ENCODE measurements around the gene DOC2B. TPM values are rescaled to one million over a fixed set of nuclear protein-coding genes. Genes with fewer than 3 reads are reported as not detected.
"Not testable (repeated sequence)": the region's sequence is repeated elsewhere in the genome, so short reads cannot be mapped to it uniquely, and the experiment has no call there.

The DOC2B gene
- total RNA-seq, 4 donors from 2014 or later: 4.9 to 41.9 (median 19.3) TPM

DNA sequence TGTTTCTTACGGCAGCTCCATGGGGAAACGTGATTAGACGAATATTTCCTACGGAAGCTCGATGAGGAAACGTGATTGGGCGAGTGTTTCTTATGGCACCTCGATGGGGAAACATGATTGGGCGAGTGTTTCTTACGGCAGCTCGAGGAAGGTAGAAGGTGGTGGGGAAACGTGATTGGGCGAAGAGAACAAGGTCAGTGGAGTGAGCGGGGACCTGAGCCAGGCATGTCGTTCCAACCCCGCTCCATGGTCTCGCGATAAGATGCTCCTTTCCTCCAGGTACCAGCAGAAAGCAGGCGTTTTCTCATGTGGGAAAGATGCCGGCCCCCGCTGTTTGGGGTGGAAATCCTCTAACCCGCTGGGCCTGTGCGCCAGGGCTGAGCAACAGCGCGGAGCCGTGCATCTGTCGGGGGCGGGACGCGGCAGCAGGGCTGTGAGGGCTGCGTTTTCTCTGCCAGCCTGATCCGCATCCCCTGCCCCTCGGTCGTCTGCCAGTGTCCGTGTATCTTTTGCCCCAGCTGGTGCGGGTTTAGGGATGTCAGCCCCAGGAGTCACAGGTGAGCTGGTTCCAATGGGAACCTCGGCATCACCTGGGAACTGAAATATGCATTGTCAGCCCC is 25.6 kb upstream of the DOC2B start:
- TF ChIP-seq, protein P1, sequence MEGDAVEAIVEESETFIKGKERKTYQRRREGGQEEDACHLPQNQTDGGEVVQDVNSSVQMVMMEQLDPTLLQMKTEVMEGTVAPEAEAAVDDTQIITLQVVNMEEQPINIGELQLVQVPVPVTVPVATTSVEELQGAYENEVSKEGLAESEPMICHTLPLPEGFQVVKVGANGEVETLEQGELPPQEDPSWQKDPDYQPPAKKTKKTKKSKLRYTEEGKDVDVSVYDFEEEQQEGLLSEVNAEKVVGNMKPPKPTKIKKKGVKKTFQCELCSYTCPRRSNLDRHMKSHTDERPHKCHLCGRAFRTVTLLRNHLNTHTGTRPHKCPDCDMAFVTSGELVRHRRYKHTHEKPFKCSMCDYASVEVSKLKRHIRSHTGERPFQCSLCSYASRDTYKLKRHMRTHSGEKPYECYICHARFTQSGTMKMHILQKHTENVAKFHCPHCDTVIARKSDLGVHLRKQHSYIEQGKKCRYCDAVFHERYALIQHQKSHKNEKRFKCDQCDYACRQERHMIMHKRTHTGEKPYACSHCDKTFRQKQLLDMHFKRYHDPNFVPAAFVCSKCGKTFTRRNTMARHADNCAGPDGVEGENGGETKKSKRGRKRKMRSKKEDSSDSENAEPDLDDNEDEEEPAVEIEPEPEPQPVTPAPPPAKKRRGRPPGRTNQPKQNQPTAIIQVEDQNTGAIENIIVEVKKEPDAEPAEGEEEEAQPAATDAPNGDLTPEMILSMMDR (IDR thresholded peaks at IDR 0.05): no peak
- no peak for DNase-seq (ENCODE audit: low spot score)
- ATAC-seq (ENCODE audit: low FRiP score): no peak

DNA sequence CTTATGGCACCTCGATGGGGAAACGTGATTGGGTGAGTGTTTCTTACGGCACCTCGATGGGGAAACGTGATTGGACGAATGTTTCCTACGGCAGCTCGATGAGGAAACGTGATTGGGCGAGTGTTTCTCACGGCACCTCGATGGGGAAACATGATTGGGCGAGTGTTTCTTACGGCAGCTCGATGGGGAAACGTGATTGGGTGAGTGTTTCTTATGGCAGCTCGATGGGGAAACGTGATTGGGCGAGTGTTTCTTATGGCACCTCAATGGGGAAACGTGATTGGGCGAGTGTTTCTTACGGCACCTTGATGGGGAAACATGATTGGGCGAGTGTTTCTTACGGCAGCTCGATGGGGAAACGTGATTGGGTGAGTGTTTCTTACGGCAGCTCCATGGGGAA is 25.0 kb upstream of the DOC2B start:
- not testable (repeated sequence) for DNase-seq (ENCODE audit: low spot score); ATAC-seq (ENCODE audit: low FRiP score)

DNA sequence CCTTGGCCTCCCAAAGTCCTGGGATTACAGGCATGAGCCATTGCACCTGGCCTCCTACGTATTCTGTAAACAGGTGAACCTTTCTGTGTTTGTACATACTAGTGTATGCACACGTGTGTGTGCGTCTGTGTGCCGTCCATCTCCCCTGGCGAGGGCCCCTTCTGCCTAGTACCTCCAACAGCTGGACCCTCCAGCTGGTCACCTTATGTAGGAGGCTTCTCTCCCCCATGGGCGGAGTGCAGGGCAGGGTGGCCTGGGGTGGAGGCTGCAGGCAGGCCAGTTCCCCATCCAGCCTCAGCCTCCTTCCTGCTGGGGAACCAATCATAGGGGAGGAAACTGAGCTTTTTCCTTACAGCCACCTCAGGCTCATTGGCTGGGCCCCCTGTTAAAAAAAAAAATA is 24.4 kb upstream of the DOC2B start:
- ATAC-seq (ENCODE audit: low FRiP score): no peak
- TF ChIP-seq, protein P1 (IDR thresholded peaks at IDR 0.05): no peak
- DNase-seq (ENCODE audit: low spot score): no peak

DNA sequence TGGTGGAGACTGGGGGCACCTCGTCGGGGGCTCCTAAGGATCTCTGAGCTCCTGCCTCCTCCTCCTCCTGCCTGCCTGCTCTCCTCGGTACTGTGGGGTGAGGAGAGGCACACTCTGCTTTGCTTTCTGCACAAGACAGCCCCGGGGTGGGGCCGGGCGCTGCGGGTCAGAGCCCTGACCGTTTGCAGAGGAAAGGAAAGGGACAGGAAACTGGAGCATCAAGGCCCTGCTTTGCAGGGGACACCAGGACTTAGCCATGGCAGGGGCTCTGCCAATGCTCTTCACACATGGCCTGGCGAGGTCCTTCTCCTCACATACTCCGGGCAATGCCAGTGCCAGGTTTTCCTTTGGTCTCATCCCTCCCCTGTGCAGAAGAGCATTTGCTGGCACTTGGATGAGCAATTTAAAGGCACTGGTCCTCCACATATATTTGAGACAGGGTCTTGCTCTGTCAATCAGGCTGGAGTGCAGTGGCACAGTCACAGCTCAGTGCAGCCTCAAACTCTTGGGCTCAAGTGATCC is 23.8 kb upstream of the DOC2B start:
- DNase-seq (ENCODE audit: low spot score) (no peak), ATAC-seq (ENCODE audit: low FRiP score) (no peak)
- TF ChIP-seq, protein P1 (IDR thresholded peaks at IDR 0.05): no peak

DNA sequence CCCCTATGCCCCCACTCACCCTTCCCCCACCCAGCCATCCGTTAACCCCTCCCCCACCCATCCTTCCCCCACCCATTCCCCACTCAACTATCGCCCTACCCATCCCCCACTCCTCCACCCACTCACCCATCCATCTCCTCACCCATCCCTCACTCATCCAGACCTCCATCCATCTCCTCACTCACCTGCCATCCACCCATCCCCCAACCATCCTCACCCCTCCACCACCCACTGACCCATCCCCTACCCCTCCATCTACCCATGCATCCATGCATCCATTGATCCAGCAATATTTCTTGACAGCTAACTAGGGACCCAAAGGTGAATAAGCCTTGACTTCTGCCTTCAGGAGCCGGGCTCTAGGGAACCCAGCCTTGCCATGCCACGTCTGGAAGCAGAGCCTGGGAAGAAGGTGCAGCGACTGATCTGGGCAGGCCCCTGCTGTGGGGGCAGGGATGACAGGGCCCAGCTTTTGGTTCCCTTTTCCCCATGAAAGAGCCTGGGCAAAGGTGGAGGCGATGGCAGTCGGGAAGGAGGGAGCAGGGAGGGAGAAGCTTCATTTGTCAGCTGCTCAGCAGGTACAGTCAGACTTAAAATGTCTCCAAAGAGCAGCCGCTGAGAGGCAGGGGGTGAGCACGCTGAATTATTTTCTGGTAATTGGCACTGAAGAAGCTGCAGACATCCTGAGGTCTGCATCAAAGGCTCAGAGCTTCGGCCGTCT is 23.1 kb upstream of the DOC2B start:
- TF ChIP-seq, protein P1 (IDR thresholded peaks at IDR 0.05): no peak
- DNase-seq (ENCODE audit: low spot score) (no peak), ATAC-seq (ENCODE audit: low FRiP score) (no peak)

DNA sequence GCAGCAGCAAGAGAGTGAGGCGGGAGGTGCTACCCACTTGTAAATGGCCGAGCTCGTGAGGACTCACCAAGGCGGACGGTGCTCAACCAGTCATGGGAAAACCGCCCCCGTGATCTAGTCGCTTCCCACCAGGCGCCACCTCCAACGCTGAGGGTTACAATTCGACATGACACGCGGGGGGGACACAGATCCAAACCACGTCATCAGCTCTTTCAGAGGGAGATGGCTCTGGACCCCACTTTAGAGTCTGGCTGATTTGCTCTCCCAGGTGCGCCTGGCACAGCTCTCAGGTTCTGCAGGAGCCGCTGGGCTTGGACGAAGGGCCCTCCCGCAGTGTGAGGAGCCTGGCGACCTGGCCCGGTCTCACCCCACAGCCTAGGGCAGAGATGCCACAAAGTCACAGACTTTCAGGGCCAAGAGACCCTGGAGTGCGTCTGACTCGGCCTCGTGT is 21.1 kb upstream of the DOC2B start:
- TF ChIP-seq, protein P1 (IDR thresholded peaks at IDR 0.05): no peak
- DNase-seq (ENCODE audit: low spot score) (no peak), ATAC-seq (ENCODE audit: low FRiP score) (no peak)

DNA sequence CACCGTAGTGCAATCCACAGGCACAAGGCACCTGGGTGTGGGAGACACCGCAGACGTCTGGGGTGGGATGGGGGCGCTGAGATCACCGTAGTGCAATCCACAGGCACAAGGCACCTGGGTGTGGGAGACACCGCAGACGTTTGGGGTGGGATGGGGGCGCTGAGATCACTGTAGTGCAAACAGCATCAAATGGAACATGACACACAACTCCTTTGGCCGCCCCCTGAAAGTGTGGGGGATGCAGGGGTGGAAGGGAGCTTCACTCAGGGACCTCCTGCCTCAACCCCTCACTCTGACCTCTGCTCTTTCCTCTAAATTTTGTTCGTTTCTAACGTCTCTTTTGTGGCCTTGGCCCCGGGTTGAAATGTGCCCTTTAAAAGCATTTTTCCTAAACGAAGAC is 20.3 kb upstream of the DOC2B start:
- DNase-seq (ENCODE audit: low spot score); ATAC-seq (ENCODE audit: low FRiP score): not testable (repeated sequence)

DNA sequence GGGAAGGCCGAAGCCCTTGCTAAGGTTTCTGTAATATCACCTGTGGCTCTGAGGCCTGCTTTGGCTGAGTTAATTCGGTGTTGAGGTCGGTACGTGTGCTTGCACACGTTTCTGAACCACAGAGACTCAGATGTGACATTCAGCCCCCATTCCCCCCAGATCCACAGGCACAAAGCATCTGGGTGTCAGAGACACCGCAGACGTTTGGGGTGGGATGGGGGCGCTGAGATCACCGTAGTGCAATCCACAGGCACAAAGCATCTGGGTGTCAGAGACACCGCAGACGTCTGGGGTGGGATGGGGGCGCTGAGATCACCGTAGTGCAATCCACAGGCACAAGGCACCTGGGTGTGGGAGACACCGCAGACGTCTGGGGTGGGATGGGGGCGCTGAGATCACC is 19.8 kb upstream of the DOC2B start:
- DNase-seq (ENCODE audit: low spot score); ATAC-seq (ENCODE audit: low FRiP score): not testable (repeated sequence)
